GM19043 (cell line): Measurements from ENCODE around the gene SMARCAL1.

Source experiments
- ATAC-seq: cut with Tn5 transposase; IDR thresholded peaks from one replicate; pipeline ENCODE4 v1.9.1; 2021; ENCODE audit warnings: low read depth; ENCODE audit not compliant: unreplicated experiment

Gene SMARCAL1

DNA sequence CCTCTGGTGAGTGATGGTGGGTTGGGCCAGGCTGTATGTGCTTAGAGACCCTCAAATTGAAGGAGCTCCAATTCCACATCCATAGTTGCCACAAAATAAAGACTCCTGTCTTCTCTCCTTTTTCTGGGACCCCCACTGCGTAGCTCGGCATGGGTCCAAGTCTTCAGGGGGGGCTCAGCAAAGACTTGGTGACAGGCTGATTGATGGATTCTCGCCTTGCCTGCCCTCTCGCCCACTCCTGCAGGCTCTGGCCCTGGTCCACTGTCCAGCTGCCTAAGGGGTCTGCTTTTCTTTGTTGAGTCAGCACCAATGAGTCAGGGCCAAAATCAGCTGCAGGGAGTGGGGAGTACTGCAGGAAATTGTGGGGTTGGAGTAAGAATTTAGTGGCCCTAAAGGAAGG is 107.8 kb downstream of the SMARCAL1 start:
- ATAC-seq, result no peak

DNA sequence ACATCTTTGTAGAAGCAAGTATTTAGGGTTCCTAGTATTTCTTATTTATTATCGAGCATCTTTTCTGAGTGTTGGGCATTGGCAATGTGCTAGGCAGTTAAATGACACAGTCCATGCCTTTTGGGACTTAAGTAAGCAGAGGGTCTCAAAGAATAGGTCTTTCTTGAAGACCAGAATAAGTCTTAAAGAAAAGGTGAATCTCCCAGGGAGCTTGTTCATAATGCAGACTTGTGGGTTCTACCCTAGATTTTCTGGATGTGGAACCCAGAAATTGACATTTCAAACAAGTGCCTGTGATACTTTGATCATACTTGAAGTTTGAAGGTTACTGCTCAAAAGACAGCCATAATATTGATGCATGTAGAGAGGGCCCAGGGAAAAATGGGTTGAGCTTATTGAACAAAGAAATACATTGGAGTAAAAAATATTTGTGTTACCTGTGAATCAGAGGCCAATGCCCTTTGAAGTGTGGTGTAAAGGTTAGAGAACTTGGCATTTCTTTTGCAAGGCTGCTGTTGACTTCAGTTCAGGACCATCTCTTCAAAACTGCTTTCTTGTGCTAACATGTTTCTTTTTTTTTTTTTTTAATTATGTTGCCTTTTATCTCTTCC is 110.7 kb downstream of the SMARCAL1 start:
- ATAC-seq, result no peak

DNA sequence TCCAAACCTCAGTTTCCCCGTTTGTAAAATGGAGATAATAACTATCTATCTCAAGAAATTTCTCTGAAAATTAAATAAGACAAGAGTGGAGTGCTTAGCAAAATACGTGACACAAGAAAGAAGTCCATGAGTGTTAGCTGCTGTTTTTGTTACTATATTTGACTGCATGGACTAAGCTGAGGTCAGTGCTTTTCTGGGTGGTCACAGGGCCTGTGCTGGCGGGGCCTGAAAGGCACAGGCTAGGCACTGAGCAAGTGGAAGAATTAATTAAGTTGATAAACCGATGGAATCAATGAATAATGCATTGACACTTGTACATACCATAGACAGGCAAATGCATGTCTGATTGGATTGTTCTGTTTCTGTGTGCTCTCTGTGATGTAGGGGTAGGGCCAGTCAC is 113.7 kb downstream of the SMARCAL1 start:
- no peak for ATAC-seq

DNA sequence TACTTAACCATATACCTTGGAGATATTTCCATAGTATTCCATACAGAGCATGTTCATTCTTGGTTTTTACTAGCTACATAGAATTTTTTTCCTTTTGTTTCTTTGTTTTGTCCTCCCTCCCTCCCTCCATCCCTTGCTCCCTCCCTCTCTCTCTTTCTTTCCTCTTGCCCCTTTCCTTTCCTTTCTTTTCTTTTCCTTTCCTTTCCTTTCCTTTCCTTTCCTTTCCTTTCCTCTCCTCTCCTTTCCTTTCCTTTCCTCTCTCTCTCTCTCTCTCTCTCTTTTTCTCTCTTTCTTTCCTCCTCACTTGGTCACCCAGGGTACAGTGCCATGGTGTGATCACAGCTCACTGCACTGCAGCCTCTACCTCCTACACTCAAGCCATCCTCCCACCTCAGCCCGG is 114.7 kb downstream of the SMARCAL1 start:
- no peak for ATAC-seq

DNA sequence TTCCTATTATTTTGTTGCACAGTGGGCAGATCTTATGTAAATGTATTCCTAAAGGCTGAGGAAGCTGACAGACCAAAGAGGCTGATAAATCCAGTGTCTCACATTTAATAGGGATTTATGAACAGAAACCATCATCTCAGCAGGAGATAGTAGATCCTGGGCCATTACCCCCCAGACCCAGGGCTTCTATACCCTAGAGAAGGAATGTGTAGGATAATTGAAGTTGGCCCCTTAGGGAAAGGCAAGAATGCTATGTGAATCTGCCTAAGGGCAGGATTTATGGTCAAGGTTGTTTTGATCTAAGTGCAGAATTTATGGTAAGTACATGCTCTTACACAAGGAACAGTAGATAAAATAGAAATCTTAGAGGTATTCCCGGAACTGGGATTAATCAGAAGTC is 115.3 kb downstream of the SMARCAL1 start:
- no peak for ATAC-seq

DNA sequence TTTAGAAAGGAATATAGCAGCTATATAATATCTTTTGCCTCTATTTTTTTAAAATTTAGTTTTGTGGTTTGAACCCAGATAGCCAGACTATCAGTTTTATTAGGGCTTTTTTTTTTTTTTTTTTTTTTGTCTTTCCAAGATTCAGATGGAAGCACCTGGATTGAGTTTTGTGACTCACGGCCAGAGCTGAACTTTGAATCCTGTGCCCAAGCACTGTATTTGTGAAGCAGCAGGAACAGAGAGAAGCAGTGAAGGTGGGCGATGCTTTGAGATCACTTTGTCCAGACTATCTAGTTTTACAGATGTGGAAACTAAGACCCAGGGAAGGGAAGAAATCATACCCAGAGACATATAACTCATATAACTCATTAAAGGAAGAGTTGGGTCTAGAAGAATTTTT is 120.3 kb downstream of the SMARCAL1 start:
- no peak for ATAC-seq
